Hippocampal formation (tissue), 2 donors: ENCODE data around the gene NAA80.
A peak's percentile ranks its signal among the peaks of the same experiment; 100 is the strongest.

Source experiments
- DNase-seq, 2 donors: peaks; one replicate each; lab custom pipeline; 2025; lab: John Stamatoyannopoulos, UW

The NAA80 gene

DNA sequence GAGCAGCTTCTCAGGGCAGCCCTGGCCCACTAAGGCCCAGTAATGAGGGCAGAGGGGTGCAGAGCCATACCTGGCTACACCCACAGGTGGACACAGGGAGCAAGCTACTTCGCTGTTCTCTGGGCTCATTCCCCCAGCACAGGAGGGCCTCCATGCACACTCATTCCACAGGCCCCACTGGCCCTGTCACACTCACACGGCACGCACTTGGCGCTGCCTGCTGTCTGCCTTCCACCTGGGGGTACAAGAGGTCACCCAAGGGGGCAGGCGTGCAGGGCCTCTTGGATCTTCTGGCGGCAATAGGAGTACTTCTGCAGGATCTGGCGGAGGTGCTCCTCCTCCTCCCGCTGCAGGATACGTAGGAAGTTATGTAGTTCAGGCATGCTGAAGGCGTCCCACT is 31.1 kb upstream of the NAA80 start:
- DNase-seq: no peak

DNA sequence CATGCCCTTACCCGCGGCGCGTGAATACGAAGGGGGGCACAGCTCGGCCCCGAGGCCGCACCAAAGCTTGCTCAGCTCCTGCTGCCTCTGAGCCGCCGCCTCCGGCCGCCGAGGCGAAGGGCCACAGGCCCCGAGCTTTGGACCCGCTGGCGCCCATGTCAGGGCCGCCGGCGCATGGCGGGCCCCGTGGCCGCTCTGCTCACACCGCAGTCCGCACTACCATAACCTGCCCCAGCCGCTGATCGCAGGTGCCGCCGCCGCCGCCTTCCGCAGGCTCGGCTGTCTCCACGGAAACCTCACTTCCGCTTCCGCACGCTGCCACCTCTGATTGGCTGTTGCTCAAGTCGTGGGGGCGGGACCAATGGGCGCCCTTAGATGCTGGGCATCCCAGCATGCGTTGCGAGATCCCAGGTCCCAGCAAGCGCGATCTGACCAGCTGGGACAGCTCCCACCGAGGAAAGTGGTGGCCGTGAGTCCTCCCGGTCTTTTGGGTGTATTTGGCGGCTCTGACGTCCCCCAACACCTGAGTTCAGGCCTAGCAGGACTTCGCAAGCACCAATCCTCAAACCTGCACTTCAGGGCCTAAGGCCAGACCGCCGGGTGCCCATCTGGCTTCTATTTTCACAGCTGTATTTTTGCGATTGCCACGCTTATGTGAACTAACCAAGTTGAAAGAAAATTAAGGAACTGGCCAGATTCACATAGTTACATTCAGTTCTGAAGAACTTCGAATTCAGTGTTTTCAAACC is 28.9 kb upstream of the NAA80 start, which contains the start of gene TUSC2:
TUSC2 (minus strand) TSS at position 281 of the 749 bp plus-strand sequence; CDS start at position 157, 124 bp downstream.
- peak; percentile 94 to 95 for DNase-seq

DNA sequence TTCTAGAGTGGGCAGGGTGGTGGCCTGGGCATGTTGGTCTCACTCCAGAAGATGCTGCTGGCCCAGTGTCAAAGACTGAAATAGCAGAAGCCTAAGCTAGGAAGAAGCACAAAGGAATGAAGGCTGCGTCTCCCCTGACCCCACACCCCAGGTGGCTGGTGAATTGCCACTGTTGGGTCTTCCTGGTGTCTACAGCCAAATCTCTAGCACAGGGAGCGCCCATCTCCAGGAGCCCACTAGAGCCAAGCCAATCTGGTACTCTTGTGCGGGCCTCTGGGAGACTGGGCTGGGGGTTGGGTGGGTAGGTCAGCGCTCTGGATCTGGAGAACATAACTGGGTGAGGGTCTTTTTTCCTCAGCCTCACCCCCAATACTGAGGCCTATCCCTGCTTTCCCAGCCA is 27.9 kb upstream of the NAA80 start:
- DNase-seq: no peak

DNA sequence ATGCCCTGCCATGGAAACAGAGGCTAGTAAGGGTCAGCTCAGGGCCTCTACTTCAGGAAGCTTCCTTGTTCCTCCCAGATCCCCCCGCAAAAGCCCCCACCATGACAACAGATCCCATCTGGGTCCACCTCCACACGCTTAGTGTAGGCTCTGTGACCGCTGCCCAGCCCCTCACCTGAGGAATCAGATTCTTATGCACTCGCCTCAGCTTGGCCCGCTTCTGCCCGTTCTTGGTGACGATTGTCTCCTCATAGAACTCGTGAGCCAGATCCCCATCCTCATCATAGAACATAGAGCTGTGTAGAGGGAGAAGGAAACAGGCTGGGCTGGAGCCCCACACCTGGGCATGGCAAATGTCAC is 27.0 kb upstream of the NAA80 start:
- no peak for DNase-seq

DNA sequence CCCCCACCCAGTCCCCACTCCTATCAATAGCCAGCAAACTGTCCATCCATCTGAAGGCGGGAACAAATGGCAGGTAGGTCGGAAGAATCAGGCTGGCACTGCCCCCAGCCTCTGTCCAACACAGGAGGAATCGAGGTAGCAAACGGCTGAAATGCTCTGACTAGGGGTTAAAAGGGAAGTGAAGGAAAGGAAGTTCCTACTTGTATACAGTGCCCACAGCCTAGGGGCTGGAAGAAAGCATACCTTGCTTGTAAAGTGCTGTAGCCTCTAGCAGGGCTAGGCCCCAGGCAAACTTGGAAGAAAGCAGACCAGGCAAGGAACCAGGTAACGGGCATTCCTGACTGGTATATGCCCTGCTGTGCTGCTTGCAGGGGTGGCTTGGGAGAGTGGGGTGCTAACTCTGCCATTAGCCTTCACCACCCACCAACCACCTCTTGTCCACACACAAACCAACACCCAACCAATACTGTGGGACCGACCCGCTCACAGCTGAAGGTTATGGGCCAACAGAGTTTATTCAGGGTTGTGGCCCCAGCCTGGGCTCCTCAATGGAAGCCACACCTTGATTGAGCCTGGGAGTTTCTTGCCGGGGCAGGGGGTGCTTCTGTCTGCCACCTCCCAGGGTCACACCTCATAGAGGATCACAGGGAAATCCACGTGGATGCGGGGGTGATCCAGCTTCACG is 26.4 kb upstream of the NAA80 start:
- DNase-seq: no peak

DNA sequence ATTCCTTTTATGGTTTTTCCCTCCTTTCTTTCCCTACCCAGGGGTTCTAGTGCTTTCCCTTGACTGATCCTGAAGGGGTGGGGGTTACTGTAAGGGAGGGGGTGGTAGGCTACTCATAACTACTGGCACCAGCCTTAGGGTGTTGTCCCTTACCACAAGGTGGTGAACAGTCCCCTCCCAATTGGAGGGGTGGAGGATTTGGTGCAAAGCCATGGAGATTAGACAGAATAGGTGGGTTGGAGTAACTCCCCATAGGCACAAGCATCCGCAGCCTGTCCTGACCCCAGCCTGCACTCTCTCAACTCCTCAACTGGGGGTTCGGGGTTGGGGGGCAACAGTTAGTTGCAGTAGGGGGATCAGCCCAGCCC is 25.9 kb upstream of the NAA80 start:
- no peak for DNase-seq

DNA sequence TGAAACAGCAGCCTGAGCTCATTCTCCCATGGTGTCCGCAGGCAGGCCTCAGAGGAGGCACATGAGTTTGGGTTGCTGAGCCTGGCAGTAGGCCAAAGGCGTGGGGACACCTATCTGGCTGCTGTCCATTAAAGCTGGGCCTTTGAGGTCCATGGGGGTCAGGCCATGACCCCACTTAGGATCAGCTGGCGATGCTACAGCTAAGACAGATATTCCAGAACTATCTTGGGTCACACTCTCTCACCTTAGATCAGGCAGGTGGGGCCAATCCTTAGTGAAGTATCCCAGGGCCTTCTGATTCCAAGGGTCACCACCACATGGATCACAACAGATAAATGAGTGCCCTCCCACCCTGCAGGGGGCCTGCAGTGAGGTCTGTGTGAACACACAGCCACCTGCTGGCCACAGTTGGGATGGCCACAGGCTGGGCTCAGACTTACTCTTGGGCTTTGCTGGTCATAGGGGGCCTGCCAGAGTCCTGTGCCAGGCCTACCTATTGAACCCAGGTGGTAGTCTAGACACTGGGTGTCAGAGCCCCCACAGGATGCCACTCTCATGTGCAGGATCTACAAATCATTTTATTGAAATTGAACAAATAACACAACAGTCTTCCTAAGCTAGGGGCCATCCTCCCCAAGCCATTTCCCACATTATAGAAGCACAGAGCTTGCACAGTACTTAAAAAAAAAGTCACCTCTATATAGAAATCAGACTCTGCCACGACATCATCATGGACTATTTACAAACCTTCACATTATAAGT is 25.3 kb upstream of the NAA80 start:
- peak in 1 of 2 donors; percentile 39 for DNase-seq

DNA sequence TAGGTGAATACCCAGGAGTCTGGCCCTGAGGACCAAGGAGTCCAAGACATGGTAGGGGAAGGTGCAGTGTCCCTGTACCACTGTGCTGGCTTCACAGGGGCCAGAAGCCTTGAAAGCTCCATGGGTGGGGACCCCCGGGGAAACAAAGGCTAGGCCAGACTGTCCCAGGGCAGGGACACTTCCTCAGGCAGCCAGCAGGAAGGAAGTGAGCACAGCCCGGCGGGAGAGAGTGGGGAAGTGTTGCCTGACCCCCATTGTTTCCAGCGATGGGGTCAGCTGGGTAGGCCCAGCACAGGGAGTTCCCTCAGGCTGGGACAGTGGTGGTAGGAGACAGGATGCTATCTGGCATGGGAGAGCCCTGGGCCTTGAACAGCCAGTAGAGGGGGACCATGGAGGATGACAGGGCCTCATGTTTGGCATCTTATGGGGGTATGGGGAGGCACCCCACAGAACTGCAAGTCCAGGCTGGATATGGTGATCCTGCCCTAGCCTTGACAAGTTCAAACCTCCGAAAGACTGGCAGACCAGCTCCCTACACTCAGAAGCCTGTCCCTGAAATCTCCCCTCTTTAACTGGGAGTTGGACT is 24.5 kb upstream of the NAA80 start:
- DNase-seq: no peak

DNA sequence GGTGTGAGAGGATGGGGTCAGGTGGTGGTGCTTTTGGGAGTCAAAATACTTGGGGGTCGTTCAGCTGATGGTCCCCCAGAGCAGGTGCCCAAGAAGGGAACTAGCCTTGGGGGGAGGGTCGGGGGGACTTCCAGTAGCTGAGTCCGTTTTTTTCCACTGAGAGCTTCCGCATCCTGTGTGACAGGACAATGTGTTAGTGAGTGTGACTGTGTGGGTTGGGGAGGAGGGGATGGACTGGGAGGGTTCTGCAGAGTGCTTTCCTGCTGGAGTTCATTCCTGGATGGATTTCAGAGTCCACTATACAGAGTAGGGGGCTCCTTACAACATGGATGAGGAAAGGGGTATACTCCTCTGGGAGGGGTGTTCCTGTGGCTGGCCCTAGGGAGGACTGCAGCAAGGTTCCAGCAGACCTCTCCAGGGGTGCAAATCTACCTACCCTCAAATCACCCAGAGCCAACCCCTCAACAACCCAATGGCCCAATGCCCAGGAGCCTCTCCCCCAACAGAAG is 23.9 kb upstream of the NAA80 start:
- DNase-seq: peak in 1 of 2 donors; percentile 13

DNA sequence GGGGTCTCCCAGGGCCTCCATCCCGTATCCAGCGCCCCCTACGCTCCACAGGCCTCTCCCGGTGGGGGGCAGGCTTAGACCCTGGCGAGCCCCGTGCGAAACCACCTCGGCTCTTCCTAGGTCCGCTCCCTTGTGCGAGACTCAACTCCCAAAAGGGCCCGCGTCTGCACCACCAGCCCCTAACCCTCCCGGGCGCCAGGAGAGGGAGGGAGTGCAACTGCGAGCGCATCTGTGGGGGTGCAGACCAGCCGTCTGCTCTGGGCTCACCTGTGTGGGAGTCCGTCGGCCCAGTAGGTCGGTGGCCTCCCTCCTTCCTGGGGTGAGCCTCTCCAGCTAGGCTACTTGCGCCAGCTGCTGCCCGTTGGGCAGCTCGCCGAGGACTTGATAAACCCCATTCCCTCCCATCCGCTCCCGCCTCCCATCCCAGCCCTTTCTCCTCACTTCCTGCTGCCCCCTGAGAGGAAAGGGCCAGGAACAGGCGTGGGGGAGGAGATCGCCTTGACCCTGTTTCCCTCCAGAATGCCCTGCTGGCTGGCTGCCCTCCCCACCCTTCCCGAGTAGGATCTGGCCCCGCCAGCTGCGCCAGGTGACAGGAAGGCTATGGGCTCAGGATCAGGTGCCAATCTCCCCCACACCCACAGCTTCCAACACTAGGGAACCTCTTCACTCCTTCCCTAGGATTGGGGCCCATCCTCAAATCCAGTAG is 23.3 kb upstream of the NAA80 start, which contains the start of gene HYAL2:
HYAL2 (minus strand) TSS at position 360 of the 706 bp plus-strand sequence. CDS start 2,256 bp downstream, outside the sequence.
- DNase-seq: no peak

DNA sequence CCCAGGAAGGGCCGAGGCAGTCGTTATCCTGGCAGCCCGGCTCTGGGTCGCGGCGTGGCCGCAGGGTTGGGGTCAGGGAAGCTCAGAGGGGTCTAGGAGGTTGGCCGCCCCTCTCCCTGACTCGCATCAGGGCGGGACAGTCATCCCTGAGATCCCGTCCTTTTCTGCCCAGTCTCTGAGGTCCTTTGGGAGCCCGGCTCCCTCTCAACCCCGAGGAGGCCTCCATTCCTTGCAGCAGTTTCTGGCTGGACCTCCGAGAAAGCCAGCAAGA is 22.8 kb upstream of the NAA80 start:
- DNase-seq: no peak

DNA sequence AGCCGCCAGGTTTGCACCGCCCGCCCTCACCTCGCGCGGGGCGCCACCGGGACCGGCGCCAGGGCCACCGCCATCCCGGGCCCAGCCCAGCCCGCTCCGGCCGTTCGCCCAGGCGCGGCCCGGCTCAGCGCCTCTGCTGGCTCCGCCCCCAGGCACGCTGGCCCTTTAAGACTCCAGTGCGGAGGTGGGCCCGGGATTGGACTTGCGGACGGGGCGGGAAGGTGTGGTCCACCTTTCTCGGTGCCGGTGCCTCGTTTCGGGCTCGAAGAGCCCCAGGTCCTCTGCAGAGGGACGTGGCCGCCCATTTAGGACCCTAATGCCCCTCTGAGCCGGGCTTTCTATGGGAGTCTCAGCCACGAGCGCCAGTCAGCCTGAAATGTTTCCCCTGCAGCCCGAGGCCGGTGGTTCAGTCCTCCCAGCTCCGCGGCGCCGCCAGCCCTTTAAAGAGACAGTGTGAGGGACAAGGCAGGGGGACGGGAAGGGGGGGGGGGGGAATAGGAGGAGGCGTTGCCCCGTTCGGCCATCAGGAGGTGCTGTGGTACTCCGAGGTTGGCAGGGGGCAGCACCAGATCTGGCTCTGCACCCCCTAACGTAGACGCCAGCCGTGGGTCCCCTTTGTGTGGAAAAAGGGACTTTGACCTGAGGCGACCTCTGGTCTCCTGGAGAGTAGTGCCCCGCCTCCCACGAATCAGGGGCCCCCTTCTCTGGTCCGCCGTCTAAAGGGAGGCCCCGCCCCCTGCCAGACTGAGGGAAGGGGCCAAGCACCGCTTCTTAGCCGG is 22.3 kb upstream of the NAA80 start:
- peak; percentile 88 to 92 for DNase-seq

DNA sequence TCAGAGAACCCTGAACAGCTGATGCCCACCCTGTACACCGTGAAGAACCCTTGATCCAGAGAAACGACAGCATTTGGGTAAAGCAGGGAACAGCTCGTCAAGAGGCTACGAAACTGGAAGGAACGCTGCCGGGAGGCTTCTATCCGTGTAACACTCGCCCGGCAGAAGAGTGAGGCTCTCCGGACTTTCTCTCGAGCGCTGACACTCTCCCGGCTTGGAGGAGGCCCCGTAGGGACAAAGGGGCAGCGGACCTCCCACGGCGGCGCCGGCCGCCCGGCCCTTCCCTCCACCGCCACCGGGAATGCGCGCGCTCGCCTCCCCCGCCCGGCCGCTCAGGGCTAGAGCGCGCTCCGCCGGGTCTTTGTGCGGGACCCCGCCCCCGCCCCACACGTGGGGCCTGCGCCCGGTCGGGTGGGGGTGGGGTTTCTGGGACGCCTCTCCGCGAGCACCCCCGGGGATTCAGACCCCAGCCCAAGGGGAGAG is 21.7 kb upstream of the NAA80 start:
- peak; percentile 83 to 88 for DNase-seq

DNA sequence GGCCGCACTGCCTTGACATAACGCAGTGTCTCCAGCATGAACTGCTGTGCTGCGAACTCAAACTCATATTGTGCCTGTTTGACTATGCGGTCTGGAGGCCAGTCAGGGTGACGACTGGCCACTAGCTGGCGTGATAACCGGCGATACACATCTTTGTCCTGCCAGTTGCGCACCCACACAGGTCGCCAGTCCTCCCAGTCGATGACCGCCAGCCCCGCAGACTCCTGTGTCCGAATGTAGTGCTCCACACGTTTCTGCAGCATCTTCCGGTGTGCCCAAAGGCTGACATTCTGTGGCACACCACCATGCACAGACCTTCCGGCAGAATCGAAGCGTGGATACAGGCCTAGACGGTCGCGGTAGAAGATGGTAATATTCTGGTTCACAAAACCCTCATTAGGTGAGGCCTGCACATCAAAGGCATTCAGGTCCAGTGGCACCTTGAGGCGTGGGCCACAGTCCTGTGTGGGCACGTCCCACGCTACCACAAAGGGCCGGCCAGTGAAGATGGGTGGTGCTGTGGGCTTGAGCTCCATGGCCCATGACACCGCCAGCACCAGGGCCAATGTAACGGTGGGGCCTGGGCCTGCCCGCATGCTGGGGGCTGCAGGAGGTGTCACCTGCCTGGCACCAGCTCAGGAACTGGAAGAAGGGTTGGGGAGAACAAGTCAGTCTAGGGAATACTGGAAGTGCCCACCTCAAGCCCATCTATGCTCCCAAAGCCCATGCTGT is 20.9 kb upstream of the NAA80 start:
- DNase-seq: no peak

DNA sequence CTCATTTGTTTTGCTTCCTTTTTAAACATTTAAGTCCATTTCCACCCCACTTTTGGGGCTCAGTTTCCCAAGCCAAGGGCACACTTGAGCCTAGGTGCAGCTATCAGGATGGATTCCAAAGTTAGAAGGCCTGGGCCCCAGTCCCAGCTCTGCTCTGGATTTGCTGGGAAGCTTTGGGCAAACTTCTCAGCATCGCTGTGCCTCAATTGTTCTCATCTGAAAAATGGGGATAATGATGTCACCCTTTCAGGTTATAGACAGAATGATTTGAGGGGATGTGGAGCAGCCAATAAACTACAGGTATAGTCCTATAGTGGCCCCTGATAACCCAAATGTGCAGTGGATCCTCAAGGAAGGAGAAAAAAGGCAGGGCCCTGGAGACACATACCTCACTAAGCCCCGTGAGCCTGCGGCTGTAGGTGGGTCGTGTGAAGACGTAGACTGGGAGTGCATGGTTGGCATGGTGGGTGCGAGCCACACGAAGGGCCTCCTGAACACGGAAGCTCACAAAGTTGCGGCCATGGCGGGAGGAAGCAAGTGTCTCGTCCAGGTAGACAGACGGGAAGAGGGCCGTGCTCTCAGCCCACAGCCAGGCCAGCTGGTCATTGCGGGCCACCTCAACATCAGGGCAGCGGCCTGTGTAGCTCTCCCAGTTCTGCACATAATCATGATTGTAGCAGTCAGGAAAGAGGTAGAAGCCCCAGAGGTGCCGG is 20.1 kb upstream of the NAA80 start:
- no peak for DNase-seq

DNA sequence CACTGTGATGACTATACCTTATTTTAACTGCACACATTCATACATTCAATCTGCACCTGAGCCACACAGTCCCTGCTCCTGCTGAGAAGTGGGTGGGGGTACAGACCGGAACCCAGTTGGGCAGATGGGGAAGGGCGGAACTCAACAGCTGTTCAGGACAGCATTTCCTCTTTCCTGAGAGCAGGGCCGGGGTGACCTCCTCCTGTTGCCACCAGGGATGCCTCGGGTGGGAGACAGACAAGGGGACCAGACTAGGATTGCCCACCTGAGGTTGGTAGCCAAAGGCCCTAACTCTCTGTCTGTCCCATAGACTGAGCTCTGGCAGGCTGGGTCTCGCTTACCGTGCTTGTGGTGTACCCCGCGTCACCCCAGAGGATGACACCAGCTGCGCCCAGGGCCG is 19.4 kb upstream of the NAA80 start:
- DNase-seq: no peak

DNA sequence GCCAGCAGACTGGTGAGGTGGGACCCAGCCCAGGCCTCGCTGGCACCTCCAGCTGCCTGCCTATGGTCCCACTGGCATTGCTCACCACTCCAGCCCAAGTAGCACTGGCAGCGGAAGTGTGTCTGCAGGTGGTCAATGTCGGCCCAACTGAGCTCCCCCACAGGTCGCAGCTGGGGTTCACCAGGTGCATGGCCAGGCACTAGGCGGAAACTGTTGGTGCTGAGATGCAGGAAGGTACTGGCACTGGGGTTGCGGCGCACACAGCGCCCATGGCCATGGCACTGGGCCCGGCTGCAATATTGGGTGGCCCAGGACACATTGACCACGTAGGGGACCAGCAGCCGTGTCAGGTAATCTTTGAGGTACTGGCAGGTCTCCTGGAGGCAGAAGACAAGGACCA is 19.0 kb upstream of the NAA80 start:
- DNase-seq: no peak

DNA sequence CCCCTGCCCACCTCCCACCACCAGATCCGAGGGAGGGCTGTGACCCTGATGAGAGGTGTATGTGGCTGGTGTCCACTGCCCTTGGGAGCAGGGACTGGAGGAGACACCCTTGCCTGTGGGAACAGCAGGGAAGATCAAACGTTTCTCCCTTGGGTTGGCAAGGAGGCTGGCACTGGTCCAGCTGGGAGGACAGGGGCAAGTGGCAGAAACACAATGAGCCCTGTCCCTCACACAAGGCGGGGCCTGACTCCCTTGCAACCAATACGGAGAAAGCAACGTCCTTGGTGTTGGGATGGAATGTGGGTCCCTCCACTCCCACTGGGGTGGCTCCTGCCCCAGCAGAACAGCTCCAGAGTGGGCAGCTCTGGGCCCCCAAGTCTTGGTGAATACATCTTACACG is 18.1 kb upstream of the NAA80 start:
- no peak for DNase-seq

DNA sequence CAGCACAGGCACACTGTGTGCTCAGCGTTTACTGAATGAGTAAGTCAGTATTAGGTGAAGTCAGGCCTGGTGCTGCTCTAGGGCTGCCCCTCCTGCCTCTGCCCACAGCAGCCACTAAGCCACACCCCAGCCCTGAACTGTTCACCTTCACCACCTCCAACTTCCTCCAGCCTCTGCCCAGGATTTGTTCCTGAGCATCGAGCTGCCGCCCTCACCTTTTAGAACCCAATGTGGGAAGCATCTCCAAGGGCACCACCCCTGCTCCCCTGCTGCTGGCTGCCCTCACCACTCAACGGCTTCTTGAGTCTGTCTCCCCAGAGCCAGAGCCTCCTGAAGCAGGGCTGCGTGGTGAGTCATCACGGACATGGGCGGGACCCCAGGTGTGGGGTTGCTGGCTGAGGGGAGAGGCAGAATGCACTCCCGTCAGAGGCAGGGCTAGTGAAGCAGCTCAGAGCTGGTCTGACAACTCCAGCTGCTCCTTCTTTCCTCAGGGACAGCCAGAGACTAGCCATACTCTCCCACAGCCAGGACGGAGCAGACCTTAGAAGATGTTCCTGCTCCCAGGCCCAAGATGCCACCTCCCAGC is 17.5 kb upstream of the NAA80 start:
- no peak for DNase-seq
